Thyroid gland (tissue), 4 donors: ENCODE results near the gene GIMD1. TPM values are rescaled to one million over a fixed set of nuclear protein-coding genes. Genes with fewer than 3 reads are reported as not detected.
"Not testable (repeated sequence)": the region's sequence is repeated elsewhere in the genome, so short reads cannot be mapped to it uniquely, and the experiment has no call there.

Source experiments
- DNase-seq, 2 donors: peaks; one replicate each; pipeline ENCODE4 v3.0.0-alpha.2; 2019
- H3K27ac ChIP-seq, 3 donors: fragments of 200-600 bp; sonication (generic); 1 replicate in 2 of 3; 2 replicates in 1 of 3; pipeline ENCODE4 v1.5.1; 2016 to 2019; ENCODE audit warnings: mild to moderate bottlenecking in 1 of 3, moderate library complexity in 1 of 3
- H3K27me3 ChIP-seq: fragments of 200-600 bp; sonication (generic); one replicate; pipeline ENCODE4 v1.5.1; 2019
- H3K36me3 ChIP-seq, 2 donors: fragments of 200-600 bp; sonication (generic); one replicate each; pipeline ENCODE4 v1.5.1; 2016 to 2019
- H3K4me1 ChIP-seq, 2 donors: fragments of 200-600 bp; sonication (generic); one replicate each; pipeline ENCODE4 v1.5.1; 2017 to 2019
- H3K4me3 ChIP-seq, 3 donors: fragments of 200-600 bp; sonication (generic); replicated peaks in 1 of 3; 1 replicate in 2 of 3; 2 replicates in 1 of 3; pipeline ENCODE4 v1.5.1; 2016; ENCODE audit warnings: mild to moderate bottlenecking in 1 of 3
- H3K9me3 ChIP-seq: fragments of 200-600 bp; sonication (generic); one replicate; pipeline ENCODE4 v1.5.1; 2017
- POLR2A ChIP-seq, 2 donors: fragments of 450-650 bp; IDR thresholded peaks; one replicate each; pipeline ENCODE4 v1.6.1; 2017; ENCODE audit warnings: antibody characterized with exemption in 2 of 2, mild to moderate bottlenecking in 2 of 2, moderate library complexity in 1 of 2
- WGBS, 2 donors: methylation state at CpG; one replicate each; pipeline ENCODE4 v1.1.5; 2017; 5-methylcytosine and 5-hydroxymethylcytosine counted together
- intact Hi-C: fragments of 100-400 bp; cut with DNase I; formaldehyde crosslinking; loops from one replicate; pipeline ENCODE4 v1.15.1; 2023
- total RNA-seq, 4 donors: library from RNA; depleted of rRNA; stranded (reverse); fragments of >200 nt; gene quantifications; one replicate each; pipeline ENCODE4 v1.2.3, GENCODE V29; 2016
- TF ChIP-seq, protein P1 (sequence below), 6 experiments: fragments of 200-600 bp in 3 of 6; fragments of 450-650 bp in 3 of 6; sonication (generic) in 3 of 6; IDR thresholded peaks; one replicate each; pipeline ENCODE4 v1.5.1; 2016 to 2019; ENCODE audit warnings: antibody characterized with exemption in 6 of 6, mild to moderate bottlenecking in 2 of 6, inconsistent platforms in 1 of 6, moderate library complexity in 1 of 6

The GIMD1 gene
- total RNA-seq: not detected

DNA sequence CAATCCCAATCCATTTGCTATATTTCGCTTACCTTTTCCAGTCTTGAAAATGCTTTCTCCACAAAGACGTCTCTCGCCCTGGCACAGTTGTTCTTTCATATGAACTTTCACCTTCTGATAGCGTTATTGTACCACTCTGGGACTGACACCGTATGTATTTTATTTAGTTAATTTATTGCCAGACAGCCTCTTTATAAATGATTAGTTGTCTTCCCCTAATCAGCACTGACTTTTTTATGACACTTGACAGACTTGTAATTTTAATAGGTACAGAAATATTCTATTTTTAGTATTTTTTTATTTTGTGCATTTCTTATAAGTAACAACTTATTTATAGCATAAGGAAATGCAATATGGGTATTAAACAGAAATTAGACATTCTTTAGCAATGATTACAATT is at the start of gene GIMD1:
TSS of gene GIMD1 (minus strand) at position 101 of the 400 bp plus-strand sequence. CDS start 1,343 bp downstream, outside the sequence.
- Histone ChIP-seq H3K36me3 (no peaks in the 10 kb centered on the region), H3K4me3 (no peak within 1 kb of the TSS), H3K4me1 (no peaks in the 10 kb centered on the region), H3K27ac (no peak within 1 kb of the TSS), H3K27me3 (no peaks in the 10 kb centered on the region), H3K9me3 (no peaks in the 10 kb centered on the region)
- TF ChIP-seq, protein P1, sequence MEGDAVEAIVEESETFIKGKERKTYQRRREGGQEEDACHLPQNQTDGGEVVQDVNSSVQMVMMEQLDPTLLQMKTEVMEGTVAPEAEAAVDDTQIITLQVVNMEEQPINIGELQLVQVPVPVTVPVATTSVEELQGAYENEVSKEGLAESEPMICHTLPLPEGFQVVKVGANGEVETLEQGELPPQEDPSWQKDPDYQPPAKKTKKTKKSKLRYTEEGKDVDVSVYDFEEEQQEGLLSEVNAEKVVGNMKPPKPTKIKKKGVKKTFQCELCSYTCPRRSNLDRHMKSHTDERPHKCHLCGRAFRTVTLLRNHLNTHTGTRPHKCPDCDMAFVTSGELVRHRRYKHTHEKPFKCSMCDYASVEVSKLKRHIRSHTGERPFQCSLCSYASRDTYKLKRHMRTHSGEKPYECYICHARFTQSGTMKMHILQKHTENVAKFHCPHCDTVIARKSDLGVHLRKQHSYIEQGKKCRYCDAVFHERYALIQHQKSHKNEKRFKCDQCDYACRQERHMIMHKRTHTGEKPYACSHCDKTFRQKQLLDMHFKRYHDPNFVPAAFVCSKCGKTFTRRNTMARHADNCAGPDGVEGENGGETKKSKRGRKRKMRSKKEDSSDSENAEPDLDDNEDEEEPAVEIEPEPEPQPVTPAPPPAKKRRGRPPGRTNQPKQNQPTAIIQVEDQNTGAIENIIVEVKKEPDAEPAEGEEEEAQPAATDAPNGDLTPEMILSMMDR (IDR thresholded peaks at IDR 0.05): no peak
- no peak for TF ChIP-seq POLR2A (IDR thresholded peaks at IDR 0.05)
- DNase-seq: no peak
- intact Hi-C loops: no loop called here
- 85 to 91% methylated on average over 5 of the region's 5 CpGs for WGBS, 2 donors

DNA sequence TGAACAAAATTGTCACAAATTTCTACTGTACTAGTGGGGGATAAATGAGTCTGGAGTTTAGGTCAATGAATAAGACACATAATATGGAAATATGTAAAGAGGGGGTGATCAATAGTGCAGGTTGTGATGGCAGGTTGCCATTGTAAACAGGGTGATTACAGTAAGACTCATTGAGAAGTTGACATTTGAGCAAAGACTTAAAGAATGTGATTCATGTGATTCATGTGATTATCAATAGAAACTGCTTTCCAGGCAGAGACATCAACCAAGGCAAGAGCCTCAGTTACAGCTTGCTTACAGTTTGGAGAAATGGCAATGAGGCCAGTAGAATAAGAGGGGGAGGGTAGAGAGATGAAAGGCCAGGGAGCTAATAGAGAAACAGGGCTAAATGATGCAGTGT is 45.8 kb upstream of the GIMD1 start:
- Histone ChIP-seq H3K9me3 (no peaks in the 10 kb centered on the region), H3K27me3 (no peaks in the 10 kb centered on the region), H3K27ac (no peak overlapping the region), H3K4me3 (no peak overlapping the region), H3K36me3 (no peaks in the 10 kb centered on the region), H3K4me1 (no peaks in the 10 kb centered on the region)
- TF ChIP-seq POLR2A (IDR thresholded peaks at IDR 0.05): no peak
- TF ChIP-seq, protein P1 (IDR thresholded peaks at IDR 0.05): no peak
- no peak for DNase-seq
- intact Hi-C loops: no loop called here

DNA sequence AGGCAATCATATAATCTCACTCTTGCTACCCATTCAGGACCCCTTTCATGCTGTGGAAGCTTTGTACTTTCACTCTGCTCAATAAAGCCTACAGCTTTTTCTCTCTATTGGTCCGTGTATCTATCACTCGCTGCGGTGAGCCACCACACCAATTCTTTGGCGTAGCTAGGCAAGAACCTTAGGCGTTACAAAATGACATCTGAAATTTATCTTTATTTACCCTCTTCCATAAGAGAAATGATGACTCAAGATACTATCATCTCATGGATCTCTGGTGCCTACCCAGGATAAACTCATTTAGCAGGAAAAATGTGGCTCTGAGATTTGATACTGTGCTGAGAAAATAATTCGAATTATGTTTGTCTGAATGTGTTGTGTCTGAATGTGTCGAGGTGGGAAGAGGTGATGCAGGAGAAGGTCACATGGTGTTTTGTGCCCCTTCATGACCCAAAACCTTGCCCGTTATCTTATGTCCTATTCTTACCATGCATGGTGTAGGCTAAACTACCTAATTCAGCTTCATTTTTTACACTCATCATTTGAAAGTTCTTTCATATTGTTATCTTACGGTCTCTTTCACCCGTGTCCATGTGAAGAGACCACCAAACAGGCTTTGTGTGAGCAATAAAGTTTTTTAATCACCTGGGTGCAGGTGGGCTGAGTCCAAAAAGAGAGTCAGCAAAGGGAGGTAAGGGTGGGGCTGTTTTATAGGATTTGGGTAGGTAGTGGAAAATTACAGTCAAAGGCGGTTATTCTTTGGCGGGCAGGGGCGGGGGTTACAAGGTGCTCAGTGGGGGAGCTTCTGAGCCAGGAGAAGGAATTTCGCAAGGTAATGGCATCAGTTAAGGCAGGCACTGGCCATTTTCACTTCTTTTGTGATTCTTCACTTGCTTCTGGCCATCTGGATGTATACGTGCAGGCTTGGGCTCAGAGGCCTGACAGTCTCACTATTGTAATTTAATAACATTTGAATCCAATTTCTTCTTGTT is 41.6 kb upstream of the GIMD1 start:
- no peak overlapping the region for H3K4me3 ChIP-seq
- TF ChIP-seq, protein P1 (IDR thresholded peaks at IDR 0.05): no peak
- TF ChIP-seq POLR2A (IDR thresholded peaks at IDR 0.05): no peak
- no peaks in the 10 kb centered on the region for H3K4me1 ChIP-seq
- H3K36me3 ChIP-seq: no peaks in the 10 kb centered on the region
- no peak overlapping the region for H3K27ac ChIP-seq
- 91% methylated on average over 15 of the region's 15 CpGs for WGBS, 2 donors
- no peaks in the 10 kb centered on the region for H3K9me3 ChIP-seq
- no peak for DNase-seq
- H3K27me3 ChIP-seq: no peaks in the 10 kb centered on the region
- intact Hi-C loops: no loop called here

DNA sequence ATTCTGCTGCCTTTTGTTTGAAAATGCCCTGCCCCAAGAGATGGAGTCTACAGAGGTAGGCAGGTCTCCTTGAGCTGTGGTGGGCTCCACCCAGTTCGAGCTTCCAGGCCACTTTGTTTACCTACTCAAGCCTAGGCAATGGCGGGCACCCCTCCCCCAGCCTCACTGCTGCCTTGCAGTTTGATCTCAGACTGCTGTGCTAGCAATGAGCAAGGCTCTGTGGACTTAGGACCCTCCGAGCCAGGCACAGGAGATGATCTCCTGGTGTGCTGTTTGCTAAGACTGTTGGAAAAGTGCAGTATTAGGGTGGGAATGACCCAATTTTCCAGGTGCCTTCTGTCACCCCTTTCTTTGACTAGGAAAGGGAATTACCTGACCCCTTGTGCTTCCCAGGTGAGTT is 39.4 kb upstream of the GIMD1 start:
- WGBS, 2 donors: 85 to 86% methylated on average over 3 of the region's 3 CpGs
- H3K9me3 ChIP-seq, intact Hi-C loops, H3K27me3 ChIP-seq, H3K4me3 ChIP-seq, H3K27ac ChIP-seq, H3K36me3 ChIP-seq, DNase-seq, H3K4me1 ChIP-seq: not testable (repeated sequence)

GRCh38 chr4:106401157-106401556 is 32.6 kb upstream of the GIMD1 start:
- Histone ChIP-seq H3K4me3 (no peak overlapping the region), H3K9me3 (no peaks in the 10 kb centered on the region), H3K27ac (no peak overlapping the region), H3K36me3 (no peaks in the 10 kb centered on the region), H3K27me3 (no peaks in the 10 kb centered on the region), H3K4me1 (no peaks in the 10 kb centered on the region)
- 91% methylated on average over 3 of the region's 3 CpGs for WGBS, 2 donors
- TF ChIP-seq POLR2A (IDR thresholded peaks at IDR 0.05): no peak
- TF ChIP-seq, protein P1 (IDR thresholded peaks at IDR 0.05): no peak
- intact Hi-C loops: no loop called here
- DNase-seq: no peak

GRCh38 chr4:106398898-106399297 is 30.3 kb upstream of the GIMD1 start:
- H3K4me3 ChIP-seq, H3K27me3 ChIP-seq, H3K9me3 ChIP-seq, DNase-seq, H3K4me1 ChIP-seq, H3K27ac ChIP-seq, intact Hi-C loops, H3K36me3 ChIP-seq: not testable (repeated sequence)
- 71 to 86% methylated on average over 4 of the region's 4 CpGs for WGBS, 2 donors
